Right lobe of liver (tissue), 6 donors: ENCODE data around the gene BICD2. TPM values are rescaled to one million over a fixed set of nuclear protein-coding genes. Genes with fewer than 3 reads are reported as not detected.

Experiments used
- ATAC-seq, 4 donors: fragments of 200-7000 bp; cut with Tn5 transposase; one replicate each; pipeline ENCODE4 v1.9.1; 2020; ENCODE audit warnings: mild to moderate bottlenecking in 4 of 4, moderate library complexity in 4 of 4
- DNase-seq, 3 donors: peaks; one replicate each; pipeline ENCODE4 v3.0.0-alpha.2; 2020
- H3K27ac ChIP-seq, 3 donors: fragments of 200-600 bp; one replicate each; pipeline ENCODE4 v1.8.0; 2022
- H3K27me3 ChIP-seq, 2 donors: fragments of 200-600 bp; one replicate each; pipeline ENCODE4 v1.8.0; 2022
- H3K36me3 ChIP-seq, 4 donors: fragments of 200-600 bp; sonication (generic) in 1 of 4; one replicate each; pipeline versions ENCODE4 v1.5.1 to v1.8.0; 2017 to 2022; ENCODE audit warnings: control low read depth in 1 of 4
- H3K4me1 ChIP-seq, 4 donors: fragments of 200-600 bp; sonication (generic) in 1 of 4; one replicate each; pipeline versions ENCODE4 v1.5.1 to v1.8.0; 2017 to 2022; ENCODE audit warnings: control low read depth in 1 of 4
- H3K4me3 ChIP-seq, 3 donors: fragments of 200-600 bp; one replicate each; pipeline ENCODE4 v1.8.0; 2022
- H3K9me3 ChIP-seq, 4 donors: fragments of 200-600 bp; sonication (generic) in 1 of 4; one replicate each; pipeline versions ENCODE4 v1.5.1 to v1.8.0; 2017 to 2022; ENCODE audit warnings: control low read depth in 1 of 4
- POLR2A ChIP-seq: fragments of 450-650 bp; IDR thresholded peaks from one replicate; pipeline ENCODE4 v1.6.1; 2017; ENCODE audit warnings: antibody characterized with exemption, mild to moderate bottlenecking
- WGBS: methylation state at CpG from one replicate; pipeline ENCODE4 v1.1.6; 2018; ENCODE audit warnings: low coverage, low lambda C conversion rate; ENCODE audit not compliant: insufficient coverage; ENCODE audit errors: missing lambda C conversion rate; 5-methylcytosine and 5-hydroxymethylcytosine counted together
- intact Hi-C, 2 donors: fragments of 100-400 bp; cut with DNase I; formaldehyde crosslinking; loops; one replicate each; pipeline versions ENCODE4 v1.11.2 to v1.14.1; 2022
- total RNA-seq, 6 experiments: library from RNA; depleted of rRNA in 2 of 6; stranded (reverse); fragments of >200 nt in 2 of 6; fragmentation: NEBNext Ultra II Directional in 3 of 6; extraction: Animal tissue kit (Norgen Biotek cat#: 25700) in 3 of 6; gene quantifications; one replicate each; pipeline versions ENCODE4 v1.1.0 to v1.2.4, GENCODE V29; 2016 to 2023
- TF ChIP-seq, protein P1 (sequence below), 4 donors: fragments of 200-600 bp in 3 of 4; fragments of 450-650 bp in 1 of 4; IDR thresholded peaks; one replicate each; pipeline versions ENCODE4 v1.5.1 to v1.8.0; 2016 to 2022; ENCODE audit warnings: antibody characterized with exemption in 4 of 4, mild to moderate bottlenecking in 2 of 4
- donor health status: DM: no; HTN: yes; CAD: no.
- donor health status: DM: no; HTN: no; CAD: no.
- donor health status: DM: no; HTN: no; CAD: no.
- donor health status: DM: no; HTN: yes; CAD: no.
- donor health status: DM: no; HTN: yes; CAD: no.

Gene BICD2
- total RNA-seq, 6 experiments from 2014 or later, result 6.3 to 14.9 (median 9.8) TPM

DNA sequence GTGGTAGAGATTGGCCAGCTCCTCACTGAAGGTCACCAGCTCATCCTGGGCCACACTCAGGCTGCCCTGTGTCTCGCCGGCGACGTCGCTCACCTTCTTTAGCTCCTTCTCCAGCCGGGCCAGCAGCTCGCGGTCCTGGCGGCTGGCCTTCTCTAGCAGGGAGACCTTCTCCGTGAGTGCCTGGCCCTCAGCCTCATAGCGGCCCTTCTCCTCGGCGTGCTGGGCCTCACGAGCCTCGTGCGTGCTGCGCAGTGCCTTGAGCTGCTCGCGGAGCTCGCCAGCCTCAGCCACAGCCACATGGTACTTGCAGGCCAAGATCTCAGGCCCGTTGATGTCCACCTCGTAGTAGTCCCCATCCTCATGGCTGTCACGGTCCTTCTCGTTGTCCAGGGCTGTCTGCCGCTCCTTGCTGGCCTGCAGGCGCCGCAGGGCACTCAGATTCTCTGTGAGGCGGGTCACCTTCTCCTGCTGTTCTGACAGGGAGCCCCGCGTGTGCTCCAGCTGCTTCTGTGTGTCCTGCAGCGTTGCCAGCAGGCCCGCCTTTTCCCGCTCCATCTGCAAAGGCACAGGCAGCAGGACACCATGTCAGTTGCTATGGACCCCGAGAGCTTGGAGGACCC is 45.5 kb downstream of the BICD2 start:
- WGBS, result 100% methylated on average over 1 of the region's 34 CpGs
- H3K27ac ChIP-seq, result no peak overlapping the region
- no peak for ATAC-seq
- H3K9me3 ChIP-seq, result no peaks in the 10 kb centered on the region
- intact Hi-C loops, result loop anchor here in 1 of 2 donors (5.0 kb wide), 1 partner anchor 73 kb away; no protein-coding TSS in a partner anchor
- no peak for TF ChIP-seq POLR2A
- TF ChIP-seq, protein P1, sequence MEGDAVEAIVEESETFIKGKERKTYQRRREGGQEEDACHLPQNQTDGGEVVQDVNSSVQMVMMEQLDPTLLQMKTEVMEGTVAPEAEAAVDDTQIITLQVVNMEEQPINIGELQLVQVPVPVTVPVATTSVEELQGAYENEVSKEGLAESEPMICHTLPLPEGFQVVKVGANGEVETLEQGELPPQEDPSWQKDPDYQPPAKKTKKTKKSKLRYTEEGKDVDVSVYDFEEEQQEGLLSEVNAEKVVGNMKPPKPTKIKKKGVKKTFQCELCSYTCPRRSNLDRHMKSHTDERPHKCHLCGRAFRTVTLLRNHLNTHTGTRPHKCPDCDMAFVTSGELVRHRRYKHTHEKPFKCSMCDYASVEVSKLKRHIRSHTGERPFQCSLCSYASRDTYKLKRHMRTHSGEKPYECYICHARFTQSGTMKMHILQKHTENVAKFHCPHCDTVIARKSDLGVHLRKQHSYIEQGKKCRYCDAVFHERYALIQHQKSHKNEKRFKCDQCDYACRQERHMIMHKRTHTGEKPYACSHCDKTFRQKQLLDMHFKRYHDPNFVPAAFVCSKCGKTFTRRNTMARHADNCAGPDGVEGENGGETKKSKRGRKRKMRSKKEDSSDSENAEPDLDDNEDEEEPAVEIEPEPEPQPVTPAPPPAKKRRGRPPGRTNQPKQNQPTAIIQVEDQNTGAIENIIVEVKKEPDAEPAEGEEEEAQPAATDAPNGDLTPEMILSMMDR (IDR thresholded peaks at IDR 0.05), result no peak
- no peaks in the 10 kb centered on the region for H3K27me3 ChIP-seq
- H3K4me3 ChIP-seq, result no peak overlapping the region
- peaks cover 0 to 54% (median 21%) of the 10 kb centered on the region in 4 donors for H3K36me3 ChIP-seq
- H3K4me1 ChIP-seq, result peaks cover 0 to 5% (median 0%) of the 10 kb centered on the region in 4 donors
- no peak for DNase-seq

DNA sequence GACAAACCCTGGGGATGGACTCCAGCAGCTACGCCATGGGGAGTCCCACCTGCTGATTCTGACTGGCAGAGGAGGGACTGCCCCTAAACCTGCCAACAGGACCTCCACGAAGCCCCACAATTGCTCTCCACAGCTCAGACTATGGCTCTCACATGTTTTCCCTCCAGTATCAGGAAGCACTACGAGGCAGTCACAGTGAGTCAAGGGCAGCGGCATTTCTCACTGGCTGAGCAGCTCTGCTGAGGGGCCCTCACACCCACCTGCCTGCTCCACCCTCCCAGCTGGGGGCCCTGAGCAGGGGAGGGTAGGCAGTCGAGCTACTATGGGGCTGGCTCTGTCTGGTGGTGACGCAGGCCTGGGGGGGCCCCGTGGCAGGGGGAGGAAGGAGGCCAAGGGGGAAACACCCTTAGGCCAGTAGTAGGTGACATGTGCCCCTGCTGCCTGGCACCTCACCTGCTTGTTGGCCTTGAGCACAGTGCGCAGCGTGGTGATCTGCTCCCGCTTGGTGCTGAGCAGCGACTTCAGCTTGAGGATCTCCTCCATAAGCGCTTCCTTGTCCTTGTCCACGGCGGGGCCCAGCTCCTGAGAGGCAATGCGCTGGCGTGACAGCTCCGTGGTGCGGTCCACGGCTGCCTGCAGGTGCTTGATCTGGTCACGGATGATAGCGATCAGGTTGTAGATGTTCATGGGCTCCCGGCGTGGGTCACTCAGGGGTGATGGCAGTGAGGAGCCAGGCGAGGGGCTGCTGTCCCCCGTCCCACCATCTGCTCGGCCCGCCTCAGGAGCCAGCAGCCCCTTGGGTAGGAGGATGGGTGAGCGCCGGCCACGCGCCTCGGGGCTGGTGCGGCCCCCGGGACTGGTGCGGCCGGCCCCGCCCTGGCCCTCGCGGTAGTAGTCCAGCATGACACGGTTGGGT is 46.3 kb downstream of the BICD2 start:
- peaks cover 0 to 5% (median 0%) of the 10 kb centered on the region in 4 donors for H3K4me1 ChIP-seq
- TF ChIP-seq, protein P1 (IDR thresholded peaks at IDR 0.05), result no peak
- TF ChIP-seq POLR2A, result no peak
- WGBS, result 80% methylated on average over 1 of the region's 40 CpGs
- no peak overlapping the region for H3K4me3 ChIP-seq
- ATAC-seq (peak in 1 of 4 donors; percentile 6), DNase-seq (no peak)
- peaks cover 0 to 62% (median 23%) of the 10 kb centered on the region in 4 donors for H3K36me3 ChIP-seq
- intact Hi-C loops, result loop anchor here in 1 of 2 donors (5.0 kb wide), 1 partner anchor 74 kb away; no protein-coding TSS in a partner anchor
- no peaks in the 10 kb centered on the region for H3K9me3 ChIP-seq
- no peaks in the 10 kb centered on the region for H3K27me3 ChIP-seq
- H3K27ac ChIP-seq, result no peak overlapping the region

DNA sequence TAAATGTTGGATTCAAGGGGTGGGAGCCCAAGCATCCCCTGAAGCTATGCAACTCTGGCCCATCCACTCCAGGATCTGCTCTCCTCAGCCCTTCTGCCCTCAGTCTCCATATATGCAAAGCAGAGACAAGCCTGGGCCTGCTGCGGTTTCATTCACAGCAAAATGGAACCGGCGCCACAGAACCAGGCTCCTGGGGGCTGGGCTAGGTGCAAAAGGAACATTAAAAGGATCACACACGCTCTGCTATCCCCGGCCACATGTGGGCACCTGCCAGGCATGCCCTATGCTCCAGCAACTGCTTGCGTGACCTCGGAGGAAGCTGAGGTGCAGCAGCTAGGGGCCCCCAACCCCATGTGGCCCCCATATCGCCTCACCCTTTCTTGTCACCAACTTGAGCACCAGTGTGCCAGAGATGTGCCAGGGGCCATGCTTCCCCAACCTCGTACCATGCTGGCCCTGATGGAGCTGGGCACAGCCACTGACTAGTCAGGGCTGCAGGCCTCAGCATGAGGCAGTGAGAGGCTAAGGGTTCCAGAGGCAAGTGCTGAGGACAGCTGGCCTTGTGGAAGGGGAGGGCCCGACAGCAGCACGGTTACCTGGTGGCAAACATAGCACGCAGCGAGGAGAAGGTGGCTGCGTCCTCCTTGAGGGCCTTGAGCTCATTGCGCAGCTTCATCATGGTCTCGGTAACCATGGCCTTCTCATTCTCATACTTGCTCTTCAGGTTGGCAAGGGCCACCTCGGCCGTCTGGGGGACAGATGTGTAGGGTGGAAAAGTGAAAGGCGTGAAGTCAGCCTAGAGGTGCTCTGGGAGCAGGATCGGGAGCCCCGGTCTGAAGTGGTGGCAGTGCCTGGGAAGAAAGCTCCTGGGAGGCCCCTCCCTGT is 47.2 kb downstream of the BICD2 start:
- 85% methylated on average over 9 of the region's 21 CpGs for WGBS
- peaks cover 0 to 3% (median 0%) of the 10 kb centered on the region in 4 donors for H3K4me1 ChIP-seq
- intact Hi-C loops, result loop anchor here (2.0 to 5.0 kb wide), 2 partner anchors 73 to 75 kb away; no protein-coding TSS in a partner anchor
- H3K27me3 ChIP-seq, result no peaks in the 10 kb centered on the region
- H3K36me3 ChIP-seq, result peaks cover 0 to 68% (median 23%) of the 10 kb centered on the region in 4 donors
- no peak overlapping the region for H3K4me3 ChIP-seq
- TF ChIP-seq, protein P1 (IDR thresholded peaks at IDR 0.05), result no peak
- no peak for TF ChIP-seq POLR2A
- H3K27ac ChIP-seq, result no peak overlapping the region
- ATAC-seq (no peak), DNase-seq (no peak)
- H3K9me3 ChIP-seq, result no peaks in the 10 kb centered on the region

DNA sequence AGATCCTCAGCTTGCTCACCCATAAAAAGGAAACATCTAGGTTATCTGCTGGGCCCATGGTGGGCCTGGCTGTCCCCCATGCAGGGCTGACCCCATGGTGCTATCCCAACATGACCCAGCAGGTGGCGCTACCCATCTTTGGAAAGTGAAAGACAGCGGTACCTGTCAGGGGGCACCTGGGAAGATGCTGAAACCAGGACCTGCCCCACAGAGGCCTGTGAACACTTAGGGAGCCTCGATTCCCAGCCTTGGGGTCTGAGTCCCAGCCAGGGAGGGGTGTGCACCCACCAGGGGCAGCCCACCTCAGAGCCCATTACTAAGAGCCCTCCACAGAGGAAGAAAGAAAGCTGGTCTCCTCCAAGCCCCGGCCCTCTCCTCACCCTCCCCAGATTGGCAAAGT is 48.1 kb downstream of the BICD2 start:
- H3K9me3 ChIP-seq, result no peaks in the 10 kb centered on the region
- no peak for TF ChIP-seq POLR2A
- TF ChIP-seq, protein P1 (IDR thresholded peaks at IDR 0.05), result peak; percentile 87 to 91 (median 89)
- H3K27ac ChIP-seq, result no peak overlapping the region
- no peak overlapping the region for H3K4me3 ChIP-seq
- intact Hi-C loops, result loop anchor here (2.0 to 5.0 kb wide), 2 partner anchors 74 to 76 kb away; no protein-coding TSS in a partner anchor
- WGBS, result no CpG with 5 or more reads among the region's 4 CpGs
- peak in 2 of 3 donors; percentile 54 to 67 for DNase-seq
- H3K27me3 ChIP-seq, result no peaks in the 10 kb centered on the region
- H3K4me1 ChIP-seq, result no peaks in the 10 kb centered on the region
- peak; percentile 55 to 76 (median 74) for ATAC-seq
- peaks cover 0 to 68% (median 23%) of the 10 kb centered on the region in 4 donors for H3K36me3 ChIP-seq
